ENCODE data around the gene KCNH8.

Gene KCNH8

DNA sequence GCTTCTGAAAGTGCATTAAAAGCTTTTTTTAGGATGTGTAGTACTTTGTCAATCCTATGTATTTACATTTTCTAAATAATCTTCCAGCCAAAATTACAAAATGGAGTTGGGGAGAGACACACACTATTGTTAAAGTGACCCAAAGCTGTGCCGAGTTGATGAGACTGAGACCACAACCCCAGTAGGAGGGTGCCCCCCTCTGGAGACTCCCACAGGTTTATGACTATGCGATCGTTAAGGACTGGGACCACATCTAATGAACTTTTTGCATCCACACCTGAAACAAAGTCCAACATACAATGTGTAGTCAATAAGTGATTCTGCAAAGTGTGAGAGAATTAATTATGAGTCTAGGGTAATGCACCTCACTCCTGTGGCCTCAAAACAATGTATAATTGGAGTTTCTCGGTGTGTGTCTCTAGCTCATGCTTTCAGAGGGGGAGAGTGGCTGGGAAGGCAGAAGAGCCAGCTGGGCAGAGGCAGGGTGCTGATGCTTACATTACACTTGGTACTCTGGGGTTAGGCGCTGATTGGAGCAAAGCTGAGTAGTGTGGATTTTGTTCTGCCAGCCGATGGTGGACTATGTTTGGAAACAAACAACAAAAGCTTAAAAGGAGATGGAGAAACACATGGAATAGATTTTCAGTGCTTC, 102.8 kb downstream of the KCNH8 start:
- no peak for DNase-seq (ENCODE audit: low spot score)

DNA sequence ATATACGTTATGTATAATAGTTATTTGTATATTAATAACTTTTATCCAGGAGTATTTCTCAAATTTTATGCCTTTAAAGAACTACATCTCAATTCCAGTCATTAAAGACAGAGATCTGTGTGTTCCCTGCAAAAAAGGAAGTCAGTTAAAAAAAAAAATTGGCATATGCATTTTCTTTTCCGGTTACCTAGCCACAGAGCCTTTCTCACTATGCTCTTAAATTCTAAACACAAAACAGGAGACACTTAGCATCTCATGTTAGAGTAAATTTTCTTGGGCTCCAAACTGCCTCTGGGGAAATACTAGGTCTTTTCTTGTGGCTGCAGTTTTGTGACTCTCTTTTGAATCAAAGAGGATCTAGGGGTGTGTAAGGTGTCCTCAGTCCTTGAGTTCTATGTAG, 105.9 kb downstream of the KCNH8 start:
- DNase-seq (ENCODE audit: low spot score): no peak

DNA sequence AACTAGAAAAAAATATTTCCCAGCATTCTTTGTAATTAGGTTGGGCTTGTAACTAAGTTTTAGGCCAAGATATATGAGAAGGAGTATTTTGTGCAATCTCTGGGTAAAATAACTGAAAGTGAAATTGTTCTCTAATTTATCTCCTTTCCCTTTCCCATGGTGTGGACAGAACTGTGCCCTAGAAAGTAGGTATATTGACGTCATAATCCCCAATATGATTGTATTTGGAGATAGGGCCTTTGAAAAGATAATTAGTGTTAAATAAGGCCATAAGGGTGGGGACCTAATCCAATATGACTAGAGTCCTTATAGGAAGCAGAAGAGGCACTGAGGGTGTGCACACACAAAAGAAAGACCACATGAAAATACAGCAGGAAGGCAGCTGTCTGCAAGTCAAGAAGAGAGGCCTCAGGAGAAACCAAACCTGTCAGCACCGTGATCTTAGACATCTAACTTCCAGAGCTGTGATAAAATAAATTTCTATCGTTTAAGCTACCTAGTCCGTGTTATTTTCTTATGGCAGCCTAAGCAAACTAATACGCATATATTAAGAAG, 106.6 kb downstream of the KCNH8 start:
- DNase-seq (ENCODE audit: low spot score): no peak

DNA sequence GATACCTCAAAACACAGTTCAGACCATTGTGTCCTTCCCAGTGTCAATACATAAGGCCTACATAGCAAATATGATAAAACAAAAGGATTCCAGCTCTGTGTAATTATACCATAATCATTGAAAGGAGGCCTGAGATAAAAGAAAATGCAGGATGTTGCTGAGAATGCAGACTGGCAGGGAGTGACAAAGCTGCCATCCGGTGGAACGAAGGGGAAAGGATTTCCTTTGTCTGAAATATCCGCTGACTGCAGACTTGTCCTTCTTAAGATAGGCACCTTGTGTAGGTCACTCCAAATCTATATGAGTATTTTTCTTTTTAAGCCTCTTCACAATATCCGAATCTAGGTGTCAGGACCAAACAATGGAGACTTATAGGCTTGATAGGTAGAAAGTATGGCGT, 108.0 kb downstream of the KCNH8 start:
- DNase-seq (ENCODE audit: low spot score): no peak

DNA sequence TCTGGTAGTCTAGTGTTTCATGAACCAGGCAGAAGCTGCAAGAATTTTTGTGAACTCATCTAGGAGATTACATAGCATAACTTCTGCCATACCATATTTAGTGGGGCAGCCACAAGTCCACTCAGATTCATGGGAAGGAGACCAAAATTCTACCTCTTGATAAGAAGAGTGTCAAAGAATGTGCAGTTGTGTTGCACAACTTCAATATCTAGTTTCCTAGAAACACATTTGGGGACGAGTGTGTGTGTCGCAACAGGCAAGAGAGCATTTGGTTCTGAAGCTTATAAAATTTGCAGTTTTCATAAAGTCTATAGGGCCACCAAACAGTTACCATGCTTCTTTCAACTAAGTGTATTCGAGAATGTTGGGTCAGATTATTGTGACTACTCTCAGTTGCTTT, 115.3 kb downstream of the KCNH8 start:
- no peak for DNase-seq (ENCODE audit: low spot score)

DNA sequence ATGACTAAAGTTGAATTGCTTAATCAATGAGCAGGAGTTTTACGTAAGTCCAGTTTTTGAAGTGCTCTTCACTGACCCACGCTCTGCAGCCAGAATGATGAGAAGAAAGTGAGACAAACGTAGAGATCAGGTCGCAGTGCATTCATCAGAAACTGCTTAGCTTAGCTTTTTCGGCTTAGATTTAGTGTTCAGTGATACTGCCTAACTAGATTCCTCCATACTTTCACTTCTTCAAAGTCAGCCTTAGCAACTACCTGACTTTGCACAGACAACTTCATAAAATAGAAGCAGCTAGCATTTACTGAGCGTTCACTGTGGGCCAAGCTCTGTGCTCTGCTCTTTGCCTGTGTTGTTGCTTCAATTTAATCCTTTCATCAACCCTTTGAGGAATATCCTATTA, 116.1 kb downstream of the KCNH8 start:
- no peak for DNase-seq (ENCODE audit: low spot score)

DNA sequence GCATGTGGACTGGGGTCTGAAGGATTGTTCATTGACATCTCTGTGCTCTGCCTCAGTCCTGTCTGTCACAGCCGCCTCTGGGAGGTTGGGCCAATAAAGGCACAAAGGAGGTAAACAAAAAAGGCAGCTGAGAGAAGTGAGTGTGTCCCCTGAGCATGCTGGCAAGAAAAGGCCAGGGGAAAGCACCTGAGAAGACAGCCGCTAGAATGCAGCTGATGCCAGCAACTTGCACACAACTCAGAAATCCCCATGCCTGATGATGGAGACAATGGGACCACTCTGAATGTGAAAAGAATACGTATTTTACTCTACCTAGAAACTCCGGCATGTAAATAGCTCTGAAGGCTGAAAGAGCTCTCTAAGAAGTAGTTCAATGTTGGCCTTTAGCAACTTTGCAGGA, 118.7 kb downstream of the KCNH8 start:
- DNase-seq (ENCODE audit: low spot score): no peak

DNA sequence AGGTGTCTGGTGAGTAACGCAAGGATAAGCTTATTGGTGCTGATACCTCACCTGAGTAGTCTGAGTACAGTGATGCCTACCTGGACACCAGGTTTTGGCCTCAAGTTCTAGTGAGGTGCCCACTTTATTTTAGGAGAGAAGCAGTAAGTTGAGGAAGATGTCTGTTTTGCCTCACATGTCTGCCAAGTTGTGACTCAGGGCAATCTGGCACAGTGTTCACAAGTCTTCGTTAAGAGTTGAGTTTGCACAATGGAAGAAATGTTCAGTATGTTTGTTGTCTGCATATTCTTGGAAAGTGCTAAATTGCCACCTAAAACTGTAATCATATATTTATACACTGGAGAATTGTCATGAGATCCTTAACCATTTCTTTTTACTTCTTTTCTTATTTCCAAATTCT, 122.2 kb downstream of the KCNH8 start:
- DNase-seq (ENCODE audit: low spot score): no peak

DNA sequence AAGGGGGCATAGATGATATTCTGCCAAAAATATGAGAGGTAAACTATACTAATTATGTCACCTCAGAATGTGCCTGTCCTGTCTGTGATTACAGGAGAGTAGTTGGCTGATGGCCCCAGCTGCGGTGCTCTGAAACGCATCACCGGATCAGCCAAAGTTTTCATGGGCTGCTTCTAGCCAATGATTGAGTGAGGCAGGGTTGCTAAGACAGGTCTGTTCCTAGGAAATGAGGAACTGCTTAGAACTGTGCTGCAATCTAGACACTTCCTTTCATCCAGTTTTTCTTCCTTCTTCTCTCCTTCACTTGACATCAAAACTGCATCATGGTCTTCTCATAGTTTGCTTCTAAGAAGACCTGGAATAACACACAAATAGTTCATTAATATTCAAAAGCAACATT, 124.0 kb downstream of the KCNH8 start:
- DNase-seq (ENCODE audit: low spot score): no peak

DNA sequence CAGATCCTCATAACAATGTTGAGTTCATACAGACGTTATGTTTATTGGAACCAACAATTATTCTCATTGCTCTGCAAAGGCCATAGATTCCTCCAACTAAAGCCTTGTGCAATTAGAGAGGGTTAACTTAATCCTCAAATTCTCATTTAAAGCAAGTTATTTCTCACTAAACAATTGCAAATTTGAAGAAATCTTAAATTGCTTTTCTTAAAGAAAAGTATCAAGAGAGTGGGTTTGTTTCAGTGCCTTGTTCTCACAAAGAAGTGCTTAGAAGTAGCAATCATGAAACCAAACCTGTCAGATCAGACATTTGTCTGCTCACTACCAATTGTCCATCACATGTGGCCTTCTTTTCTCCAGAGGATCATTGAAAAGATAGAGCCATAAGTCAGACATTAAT, 124.8 kb downstream of the KCNH8 start:
- DNase-seq (ENCODE audit: low spot score): no peak

DNA sequence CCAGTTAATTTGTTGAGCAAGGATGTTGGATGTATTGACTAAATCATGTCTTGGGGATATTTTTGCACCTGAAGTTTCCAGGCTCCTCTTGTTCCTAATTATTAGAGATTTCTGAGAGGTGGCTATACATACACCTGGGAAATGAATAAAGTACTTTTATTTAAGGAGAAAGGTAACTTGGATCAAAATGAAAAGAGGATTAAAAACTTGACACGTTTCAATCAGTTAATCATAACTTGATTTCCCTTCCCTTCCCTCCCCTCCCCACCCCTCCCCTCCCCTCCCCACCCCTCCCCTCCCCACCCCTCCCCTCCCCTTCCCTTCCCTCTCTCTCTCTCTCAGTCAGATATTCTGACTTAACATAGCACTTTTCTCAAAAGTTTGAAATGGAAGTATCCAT, 126.3 kb downstream of the KCNH8 start:
- no peak for DNase-seq (ENCODE audit: low spot score)

DNA sequence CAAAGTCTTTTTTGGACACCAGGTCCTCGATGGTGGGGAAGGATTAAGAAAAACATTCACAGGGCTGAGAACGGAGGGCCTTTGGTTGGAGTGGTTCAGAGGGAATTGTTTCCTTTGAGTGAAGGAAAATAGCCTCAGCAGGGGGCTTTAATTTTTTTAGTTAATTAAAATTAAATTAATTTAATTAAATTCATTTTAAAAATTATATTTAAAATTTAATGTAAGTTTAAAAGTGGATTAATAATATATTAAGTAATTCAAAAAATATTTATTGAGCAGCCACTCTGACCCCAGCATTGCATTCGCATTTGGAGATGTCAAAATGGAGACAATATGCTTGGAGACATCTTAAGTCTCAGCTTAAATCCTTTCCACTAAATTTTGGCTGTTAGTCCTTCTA, 136.7 kb downstream of the KCNH8 start:
- DNase-seq (ENCODE audit: low spot score): no peak

DNA sequence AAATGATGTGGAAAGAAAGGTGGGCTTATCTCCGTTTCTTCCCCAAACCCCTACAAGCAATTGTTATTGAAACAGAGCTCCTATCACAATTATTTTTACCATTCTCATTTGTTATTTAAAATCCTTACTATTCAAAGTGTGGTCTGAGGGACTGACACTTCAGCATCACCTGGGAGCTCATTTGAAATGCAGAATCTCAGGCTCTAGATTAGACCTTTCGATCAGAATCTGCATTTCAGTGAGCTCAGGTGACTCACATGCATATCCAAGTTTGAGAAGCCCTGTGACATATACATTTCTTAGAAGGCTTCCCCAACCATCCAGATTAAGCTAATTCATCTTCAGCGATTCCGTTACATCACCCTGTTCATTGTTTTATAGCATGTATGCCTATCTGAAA, 145.0 kb downstream of the KCNH8 start:
- DNase-seq (ENCODE audit: low spot score): no peak

DNA sequence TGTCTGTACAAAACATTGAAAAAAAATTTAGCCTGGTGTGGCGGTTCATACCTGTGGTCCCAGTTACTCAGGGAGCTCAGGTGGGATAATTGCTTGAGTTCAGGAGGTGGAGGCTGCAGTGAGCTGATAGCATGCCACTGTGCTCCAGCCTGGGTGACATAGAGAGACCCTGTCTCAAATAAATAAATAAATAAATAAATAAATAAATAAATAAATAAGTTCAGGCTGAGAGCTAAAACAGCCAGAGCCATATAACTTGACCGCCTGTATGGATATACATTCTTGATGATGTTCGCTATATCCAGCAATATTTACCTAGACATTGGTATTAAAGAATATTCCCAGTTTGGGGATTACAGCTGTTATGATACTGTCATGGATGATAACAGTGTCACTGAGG, 146.9 kb downstream of the KCNH8 start:
- no peak for DNase-seq (ENCODE audit: low spot score)

DNA sequence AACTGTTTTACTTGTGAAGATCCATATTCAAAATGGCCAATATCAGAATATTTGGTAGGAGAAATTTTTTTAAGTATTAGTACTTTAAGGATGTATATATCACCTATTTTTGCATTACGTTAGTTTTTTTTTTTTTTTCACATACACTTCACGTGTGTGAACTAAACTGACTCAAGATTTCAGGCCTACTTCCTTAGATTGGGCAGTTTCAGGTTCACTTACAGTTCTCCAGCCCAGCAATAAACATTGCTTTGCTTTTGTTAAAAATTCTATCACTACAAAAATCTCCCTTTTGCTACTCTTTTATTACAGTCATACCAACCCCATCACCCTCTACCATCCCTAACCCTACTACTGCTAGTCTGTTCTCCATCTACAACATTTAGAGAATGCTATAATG, 183.6 kb downstream of the KCNH8 start:
- no peak for DNase-seq (ENCODE audit: low spot score)

DNA sequence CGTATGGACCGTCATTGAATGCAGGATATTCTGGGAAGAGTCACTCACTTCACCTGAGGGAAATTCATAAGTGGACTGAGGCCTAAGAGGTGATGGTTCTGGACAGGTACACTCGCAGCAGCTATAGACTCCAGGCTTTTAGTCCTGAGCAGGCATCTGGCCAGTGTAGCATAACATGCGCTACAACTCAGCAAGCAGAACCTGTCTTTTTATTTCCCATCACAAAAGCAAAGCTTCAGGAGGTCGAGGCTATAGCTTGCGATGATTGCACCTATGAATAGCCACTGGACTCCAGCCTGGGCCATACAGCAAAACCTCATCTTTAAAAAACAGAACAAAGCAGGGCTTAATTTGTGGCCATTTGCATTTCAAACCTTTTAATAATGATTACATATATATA, 185.8 kb downstream of the KCNH8 start:
- no peak for DNase-seq (ENCODE audit: low spot score)

DNA sequence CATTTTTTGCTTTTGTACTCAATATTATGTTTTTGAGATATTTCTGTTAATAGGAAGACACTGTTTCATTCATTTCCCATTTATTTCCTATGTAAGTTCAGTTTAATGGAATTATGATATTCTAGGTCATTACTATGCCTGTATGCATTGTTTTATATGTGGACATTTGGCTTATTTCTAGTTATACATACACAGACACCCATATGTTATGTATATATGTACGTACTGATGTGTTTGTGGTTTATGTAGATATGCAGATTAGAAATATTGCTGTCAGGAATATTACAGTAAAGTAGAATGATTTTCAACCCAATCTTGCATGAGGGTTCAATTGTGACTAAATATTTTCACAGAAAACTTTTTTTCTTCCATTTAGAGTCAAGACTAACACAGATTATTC, 190.5 kb downstream of the KCNH8 start:
- no peak for DNase-seq (ENCODE audit: low spot score)

DNA sequence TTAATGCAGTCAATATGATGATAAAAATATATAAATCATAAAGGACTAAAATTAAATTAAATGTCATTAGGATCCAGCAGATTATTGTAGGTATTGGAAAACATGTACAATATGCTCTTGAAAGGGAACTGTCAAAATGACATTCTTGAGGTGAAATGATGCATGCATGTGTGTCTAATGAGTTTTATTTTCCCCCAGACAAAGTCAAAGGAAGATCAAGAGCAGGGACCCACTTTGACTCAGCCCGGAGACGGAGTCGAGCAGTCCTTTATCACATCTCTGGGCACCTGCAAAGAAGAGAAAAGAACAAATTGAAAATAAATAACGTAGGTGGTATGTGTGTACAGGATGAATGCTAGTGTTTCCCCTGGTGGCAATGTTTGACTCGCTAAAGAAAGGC, 194.1 kb downstream of the KCNH8 start:
- DNase-seq (ENCODE audit: low spot score): no peak

DNA sequence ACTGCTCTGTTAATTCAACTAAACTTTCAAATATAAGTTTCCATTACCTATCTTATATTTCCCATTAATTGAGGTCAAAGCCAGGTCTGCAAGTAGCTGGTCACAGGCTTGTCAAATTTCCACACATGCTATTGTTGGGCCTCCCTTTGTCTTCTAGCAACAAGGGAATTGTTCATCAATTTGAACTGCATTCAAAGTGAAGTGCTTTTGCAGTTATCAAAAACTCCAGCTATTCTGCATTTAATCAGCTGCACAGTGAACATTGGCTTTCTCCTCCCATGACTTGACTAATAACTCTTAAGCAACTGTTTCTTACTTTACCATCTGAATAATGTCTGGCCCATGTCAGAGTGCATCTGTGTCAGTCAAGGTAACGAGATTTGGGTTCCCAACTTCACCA, 198.4 kb downstream of the KCNH8 start:
- no peak for DNase-seq (ENCODE audit: low spot score)

DNA sequence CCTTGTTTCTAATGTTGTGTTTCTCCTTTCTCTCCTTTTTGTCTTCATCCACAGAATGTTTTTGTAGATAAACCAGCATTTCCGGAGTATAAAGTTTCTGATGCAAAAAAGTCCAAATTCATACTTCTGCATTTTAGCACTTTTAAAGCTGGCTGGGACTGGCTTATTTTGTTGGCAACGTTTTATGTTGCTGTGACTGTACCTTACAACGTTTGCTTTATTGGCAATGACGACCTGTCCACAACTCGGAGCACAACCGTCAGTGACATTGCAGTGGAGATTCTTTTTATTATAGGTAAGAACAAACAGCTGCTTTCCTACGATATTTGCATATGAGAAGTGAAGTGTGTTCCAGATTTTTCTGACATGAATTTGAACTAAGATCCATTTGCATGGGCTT, 199.4 kb downstream of the KCNH8 start:
- DNase-seq (ENCODE audit: low spot score): no peak

DNA sequence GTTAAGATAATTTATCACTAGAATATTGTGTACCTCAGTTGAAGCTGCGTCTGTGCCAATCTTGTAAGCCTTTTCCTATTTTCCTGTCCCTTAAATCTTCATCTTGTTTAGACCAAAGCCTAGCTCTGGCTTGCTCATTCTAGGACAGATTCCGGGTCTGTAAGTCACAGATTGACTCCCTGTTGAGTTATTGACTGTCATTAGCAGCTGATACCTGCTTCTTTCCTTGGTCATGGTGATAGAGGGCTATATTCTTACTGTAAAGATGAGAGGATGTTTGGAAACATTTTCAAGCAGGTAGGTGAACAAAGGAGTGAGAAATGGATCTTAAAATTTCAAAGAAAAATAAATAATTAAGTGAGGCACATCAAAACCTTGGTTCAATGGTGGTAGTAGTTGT, 200.2 kb downstream of the KCNH8 start:
- no peak for DNase-seq (ENCODE audit: low spot score)

DNA sequence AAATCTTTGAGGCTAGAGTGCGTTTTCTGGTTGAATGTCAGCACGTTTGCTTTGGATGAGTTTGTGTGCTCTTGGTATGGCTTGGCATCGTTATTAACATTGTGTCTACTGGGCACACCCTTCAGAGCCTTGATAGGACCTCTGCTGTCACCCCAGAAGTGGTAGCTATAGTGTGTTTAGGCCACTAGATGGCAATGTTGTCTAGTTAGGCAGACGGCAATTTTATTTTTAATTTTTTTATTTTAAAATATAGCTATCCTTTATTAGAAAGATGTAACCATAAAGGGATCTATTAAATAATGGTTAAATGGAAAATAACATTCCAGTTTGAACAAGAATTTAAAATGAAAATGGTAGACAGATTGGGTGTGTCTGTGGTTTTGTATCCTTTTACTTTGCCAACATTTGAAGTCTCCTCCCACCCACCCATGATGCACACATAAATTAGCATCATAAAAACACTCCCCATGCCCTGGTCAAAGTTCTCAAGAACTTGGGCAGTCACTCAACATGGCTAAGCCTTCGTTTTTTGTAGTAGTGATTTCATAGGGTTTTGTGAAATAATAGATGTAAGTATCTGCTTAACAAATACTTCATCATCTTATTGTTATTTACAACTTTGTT, 200.7 kb downstream of the KCNH8 start:
- peak; percentile 14 for DNase-seq (ENCODE audit: low spot score)

DNA sequence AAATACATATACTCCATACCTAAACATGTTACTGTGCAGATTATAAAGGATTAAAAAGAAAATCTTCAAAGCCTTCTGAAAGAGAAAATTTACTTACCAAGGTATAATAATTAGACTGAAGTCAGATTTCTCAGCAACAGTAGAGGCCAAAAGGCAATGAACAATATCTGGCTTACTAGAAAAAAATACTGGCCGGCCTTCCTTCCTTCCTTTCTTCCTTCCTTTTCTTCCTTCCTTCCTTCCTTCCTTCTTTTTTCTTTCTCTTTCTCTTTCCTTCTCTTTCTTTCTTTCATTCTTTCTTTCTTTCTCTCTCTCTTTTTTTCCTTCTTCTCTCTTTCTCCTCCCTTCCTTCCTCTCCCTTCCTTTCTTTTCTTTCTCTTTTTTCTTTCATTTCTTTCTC, 209.6 kb downstream of the KCNH8 start:
- no peak for DNase-seq (ENCODE audit: low spot score)

DNA sequence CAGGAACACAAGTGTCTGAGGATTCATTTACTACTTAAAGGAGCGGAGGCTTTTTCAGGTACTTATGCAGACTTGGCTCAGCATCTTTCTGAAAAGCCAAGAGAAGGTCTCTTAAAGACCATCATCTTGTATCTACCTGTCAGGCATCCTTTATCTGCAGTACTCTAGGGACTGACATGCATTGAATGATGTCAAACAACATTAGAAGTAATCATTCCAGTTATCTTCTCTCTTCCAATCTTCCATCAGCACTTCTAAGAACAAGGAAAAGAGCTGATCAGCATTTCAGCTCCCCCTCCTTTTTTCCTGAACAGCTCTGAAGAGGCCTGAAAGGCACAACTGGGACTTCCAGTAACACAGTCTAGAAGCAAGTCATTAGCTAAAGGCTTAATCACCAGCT, 214.8 kb downstream of the KCNH8 start:
- no peak for DNase-seq (ENCODE audit: low spot score)

Measured in HuH-7 (cell line).